ENCODE measurements around the gene CCNY. TPM values are rescaled to one million over a fixed set of nuclear protein-coding genes. Genes with fewer than 3 reads are reported as not detected.

Gene CCNY
- total RNA-seq, 1 experiment from 2014 or later = 28.4 TPM

DNA sequence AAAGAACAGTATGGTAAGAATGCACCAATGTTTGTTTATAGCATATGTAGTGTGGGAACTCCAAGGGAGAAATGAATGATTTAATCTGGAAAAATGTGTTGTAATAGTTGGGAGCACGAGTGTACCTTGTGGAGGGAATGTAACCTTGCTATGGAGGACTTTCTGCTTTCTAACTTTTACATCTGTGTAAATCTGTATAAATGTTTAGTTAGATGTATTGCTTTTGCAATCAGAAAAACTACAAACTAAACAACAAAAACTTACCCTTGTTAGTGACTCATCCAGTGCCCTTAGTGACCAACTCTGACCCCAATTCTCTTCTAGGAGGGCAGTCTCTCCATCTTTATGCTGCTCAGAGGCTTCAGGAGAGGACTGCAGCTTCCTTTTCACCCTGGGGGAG, 89.3 kb downstream of the CCNY start:
- DNase-seq (ENCODE audit: low spot score) = no peak

DNA sequence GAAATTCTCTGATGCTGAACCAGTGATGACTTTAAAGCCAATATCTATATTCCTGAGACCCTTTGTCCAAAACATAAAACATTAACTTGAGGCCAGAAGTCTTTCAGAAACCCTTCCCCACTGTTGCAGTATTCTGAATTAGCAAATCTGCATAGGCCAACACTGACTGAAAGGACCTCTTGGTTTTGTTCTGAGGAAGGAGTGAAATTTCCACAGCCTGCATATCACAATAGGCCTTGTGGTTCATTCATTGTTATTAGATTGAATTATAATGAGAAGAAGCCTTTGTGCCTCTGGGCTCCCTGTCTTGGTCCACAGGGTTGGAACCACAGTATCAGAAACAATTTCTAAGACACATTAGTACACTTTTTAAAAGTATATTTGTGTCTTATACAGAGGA, 90.3 kb downstream of the CCNY start:
- DNase-seq (ENCODE audit: low spot score) = no peak

DNA sequence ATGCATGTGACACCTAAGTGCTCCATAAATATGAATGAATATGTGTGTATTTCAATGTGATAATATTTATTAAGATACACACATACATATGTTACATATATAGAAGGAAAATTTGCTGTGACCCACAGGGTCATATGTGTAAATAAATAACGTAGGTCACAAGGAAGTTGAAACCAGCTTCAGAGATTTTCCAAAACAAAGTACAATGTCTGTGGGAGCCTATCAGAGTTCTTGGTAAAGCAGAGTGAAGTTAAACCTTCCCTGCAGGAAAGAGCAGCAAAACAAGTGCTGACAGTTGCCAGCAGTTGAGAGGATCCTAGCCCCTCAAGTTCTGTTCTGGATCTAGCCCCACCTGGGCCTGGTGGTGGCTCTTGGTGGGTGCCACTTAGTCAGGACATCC, 91.2 kb downstream of the CCNY start:
- no peak for DNase-seq (ENCODE audit: low spot score)

DNA sequence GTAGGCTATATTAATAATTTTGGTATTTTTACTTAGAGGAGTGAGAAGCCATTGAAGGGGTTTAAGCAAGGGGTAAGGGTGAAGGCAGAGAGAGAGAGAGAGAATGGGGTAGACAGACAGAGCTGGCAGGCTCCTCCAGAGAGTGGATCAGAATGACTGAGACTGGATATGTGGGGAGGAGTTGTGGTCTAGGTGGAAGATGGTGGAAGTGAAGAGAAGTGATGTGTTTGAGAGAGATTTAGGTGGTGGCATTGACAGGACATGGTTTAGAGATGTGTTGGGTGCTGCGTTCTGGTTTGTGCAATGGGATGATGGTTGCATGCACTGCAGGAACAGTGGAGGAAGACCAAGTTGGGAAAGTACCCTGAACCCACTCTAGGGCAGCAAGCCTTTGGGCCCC, 92.2 kb downstream of the CCNY start:
- no peak for DNase-seq (ENCODE audit: low spot score)

DNA sequence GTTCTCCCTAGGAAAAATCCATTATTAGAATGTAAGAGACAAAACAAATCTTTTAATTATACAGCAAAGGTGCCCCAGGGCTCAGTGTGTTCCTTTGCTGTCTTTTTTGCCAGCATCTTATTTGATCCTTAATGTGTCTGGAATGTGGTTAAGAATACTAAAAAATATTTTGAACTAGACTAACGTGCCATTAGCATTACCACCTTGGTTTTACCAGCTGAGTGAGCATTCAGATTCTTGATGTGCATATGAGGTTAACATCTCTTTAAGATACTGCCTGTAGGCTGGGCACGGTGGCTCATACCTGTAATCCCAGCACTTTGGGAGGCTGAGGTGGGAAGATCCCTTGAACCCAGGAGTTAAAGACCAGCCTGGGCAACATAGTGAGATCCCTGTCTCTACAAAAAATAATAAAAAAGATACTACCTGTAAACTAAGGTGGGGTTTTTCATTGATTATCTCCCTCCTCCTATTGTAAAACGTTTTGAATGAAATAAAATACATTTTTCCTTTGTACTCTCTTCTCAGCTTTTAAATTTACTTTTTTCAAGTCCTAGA, 96.6 kb downstream of the CCNY start:
- DNase-seq (ENCODE audit: low spot score) = no peak

DNA sequence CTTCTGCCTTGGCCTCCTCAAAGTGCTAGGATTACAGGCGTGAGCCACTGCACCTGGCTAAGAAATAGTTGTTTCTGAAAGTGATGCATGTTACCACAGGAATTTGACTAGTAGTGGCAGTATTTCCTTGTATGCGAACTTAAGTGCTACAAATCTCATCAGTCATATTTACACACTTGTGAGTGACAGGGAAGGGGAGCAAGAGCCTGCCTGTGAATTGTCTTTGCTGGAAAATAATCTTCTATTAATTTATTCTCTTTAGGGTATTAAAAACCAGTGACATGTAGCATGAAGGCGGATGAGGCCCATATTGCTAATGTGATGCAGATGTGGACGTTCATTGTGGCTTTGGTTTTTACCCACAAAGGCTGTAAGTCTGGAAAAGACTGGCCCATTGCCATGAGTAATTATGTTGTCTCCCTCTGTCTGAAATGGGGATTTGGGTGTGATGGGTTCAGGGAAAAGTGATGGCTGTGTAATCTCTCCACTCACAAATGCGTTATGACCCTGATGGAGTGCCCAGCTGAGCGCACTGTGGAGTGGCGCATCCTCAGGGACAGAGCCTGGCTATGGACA, 97.6 kb downstream of the CCNY start:
- no peak for DNase-seq (ENCODE audit: low spot score)

DNA sequence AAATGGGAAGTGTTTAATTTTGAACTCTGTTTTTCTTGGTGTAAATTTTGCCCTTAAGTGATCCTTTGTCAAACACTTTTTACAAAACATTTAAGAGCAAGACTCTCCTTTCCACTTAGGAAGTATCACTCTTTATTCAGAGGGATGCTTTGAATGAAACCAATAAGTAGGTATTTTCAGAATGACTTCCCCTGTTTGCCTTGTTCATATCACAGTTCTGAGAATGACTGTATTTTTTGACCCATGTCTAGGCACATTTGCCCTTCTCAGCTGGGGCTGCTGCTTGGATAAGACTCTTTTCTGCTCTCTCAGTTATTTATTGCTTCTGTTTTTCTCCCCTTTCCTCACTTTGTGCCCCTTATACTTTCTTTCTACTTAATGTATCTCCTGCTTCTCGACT, 98.2 kb downstream of the CCNY start:
- no peak for DNase-seq (ENCODE audit: low spot score)

DNA sequence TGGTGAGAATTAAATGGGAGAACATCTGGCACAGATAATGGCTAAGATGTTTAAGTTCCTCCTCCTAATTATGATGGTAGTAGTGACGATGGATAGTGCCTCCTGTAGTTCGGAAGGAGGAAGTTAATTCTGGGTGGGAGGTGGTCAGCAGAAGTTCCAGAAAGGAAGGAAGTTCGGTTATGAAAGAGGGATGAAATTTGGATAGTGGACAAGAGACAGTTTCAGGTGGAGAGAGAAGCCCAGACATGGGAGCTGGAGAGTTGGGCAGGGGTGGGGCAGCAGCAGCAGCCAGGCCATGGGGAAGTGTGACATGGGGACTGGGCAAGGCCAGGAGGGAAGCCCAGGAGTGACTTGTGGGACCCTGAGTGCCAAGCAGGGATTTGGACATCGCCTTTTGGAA, 99.5 kb downstream of the CCNY start:
- DNase-seq (ENCODE audit: low spot score) = no peak

DNA sequence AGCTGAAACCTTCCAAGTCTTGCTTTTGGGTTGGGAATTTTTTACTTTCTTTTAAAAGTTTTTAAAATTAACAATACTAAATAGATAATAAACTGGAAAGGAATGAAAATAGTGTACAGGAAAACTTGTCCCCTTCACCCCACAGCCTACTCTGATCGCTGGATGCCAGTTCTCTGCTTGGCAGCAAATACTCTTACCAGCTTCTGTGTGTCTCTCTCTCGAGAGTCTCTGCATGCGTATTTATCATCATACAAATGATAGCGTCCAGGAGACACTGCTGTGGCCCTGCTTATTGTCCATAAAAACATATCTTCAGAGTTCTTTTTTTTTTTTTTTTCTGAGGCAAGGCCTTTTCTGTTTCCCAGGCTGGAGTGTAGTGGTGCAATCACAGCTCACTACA, 101.5 kb downstream of the CCNY start:
- DNase-seq (ENCODE audit: low spot score) = no peak

DNA sequence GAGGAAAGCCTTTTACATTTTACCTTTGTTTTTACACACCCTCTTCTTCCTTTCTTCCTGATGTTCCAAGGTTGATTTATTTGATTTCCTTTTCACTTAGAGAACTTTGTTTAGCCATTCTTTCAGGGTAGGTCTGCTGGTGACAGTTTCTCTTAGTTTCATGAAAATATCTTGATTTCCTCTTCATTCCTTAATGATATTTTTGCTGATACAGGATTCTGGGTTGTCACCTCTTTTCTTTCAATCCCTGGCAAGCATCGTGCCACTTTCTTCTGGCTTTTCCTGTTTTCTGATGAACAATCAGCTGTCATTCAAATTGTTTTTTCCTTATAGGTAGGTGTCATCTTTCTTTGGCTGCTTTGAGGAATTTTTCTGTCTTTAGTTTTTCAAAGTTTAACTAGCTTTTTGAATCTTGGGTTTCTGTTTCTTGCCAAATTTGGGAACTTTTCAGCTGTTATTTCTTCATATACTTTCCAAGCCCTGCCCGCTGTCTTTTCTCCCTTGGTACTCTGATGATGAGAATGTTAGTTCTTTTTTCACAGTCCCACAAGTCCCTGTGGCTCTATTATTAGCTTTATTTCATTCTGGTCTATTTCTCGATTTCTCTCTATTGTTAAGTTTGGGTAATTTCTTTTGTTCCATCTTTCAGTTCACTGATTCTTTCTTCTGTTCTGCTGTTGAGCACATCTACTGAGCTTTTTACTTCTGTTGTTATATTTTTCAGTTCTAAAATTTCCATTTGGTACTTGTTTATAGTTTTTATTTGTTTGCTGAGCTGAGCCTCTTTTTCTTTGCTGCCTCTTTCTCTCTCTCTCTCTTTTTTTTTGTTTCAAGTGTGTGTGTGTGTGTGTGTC, 102.6 kb downstream of the CCNY start:
- DNase-seq (ENCODE audit: low spot score) = no peak

DNA sequence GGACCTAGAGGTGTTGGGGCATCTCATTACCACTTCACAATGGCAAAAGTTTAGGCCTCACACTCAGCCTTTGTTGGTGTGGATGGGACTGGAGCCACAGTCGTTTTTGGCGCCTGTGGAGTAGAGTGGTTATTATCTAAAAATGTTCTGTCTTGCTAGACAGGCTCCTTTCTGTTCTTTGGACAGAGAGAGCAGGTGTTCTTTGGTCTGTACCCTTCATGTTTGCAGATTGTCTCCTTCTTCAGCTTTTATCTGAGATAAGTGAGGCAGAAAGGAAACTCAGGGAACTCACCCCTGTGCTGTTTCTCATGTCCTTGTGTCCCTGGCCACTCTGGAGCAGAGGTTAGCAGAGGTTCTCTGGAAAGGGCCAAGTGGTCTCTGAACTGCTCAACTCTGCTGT, 103.7 kb downstream of the CCNY start:
- no peak for DNase-seq (ENCODE audit: low spot score)

DNA sequence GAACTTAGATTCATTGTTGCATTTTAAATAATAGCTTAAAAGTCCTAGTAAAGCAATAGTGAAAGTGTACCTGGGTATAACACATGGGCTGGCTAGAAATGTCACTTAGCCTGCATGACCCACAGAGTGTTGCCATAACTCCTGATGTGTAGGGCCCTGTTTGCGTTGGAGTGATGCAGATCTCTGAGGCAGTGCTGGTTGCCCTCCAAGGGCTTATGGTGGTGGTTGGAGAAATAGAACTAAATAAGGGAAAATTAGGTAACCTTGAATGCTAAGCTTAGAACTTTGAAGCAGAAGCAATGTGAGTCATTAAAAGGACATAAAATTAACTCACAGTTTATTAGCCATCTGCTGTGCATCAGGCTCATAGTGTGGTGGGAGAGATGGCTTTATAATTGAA, 105.7 kb downstream of the CCNY start:
- no peak for DNase-seq (ENCODE audit: low spot score)

DNA sequence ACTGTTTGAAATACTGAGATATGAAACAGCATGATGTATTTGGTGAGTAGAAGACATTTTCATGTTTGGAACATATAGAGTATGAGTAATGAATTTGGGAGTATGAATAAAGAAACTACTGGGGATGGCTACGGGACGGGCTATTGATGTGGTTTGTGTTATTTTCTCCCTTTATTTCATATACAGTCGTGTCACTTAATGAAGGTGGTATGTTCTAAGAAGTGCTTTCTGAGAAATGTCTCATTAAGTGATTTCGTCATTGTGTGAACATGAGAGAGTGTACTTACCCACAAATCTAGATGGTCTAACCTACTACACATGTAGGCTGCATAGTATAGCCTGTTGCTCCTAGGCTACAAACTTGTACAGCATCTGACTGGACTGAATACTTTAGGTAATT, 106.3 kb downstream of the CCNY start:
- DNase-seq (ENCODE audit: low spot score) = no peak

DNA sequence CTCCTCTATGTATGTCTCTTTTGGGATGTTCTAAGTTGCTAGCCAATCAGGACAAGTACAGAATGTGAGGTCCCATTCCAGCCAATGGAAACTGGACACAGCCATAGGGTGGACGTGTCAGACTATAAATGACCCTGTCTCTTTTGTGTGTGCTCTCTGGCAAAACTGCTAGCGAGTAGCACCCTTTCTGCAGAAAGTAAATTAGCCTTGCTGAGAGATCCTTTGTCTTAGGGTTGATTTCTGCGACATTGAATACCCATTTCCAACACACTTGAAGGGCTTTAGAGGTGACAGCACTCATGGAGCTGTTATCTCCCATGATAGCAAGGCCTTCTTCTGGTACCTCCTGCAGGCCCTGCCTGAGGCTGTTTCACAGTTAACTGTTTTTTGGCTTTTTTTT, 107.5 kb downstream of the CCNY start:
- DNase-seq (ENCODE audit: low spot score) = no peak

DNA sequence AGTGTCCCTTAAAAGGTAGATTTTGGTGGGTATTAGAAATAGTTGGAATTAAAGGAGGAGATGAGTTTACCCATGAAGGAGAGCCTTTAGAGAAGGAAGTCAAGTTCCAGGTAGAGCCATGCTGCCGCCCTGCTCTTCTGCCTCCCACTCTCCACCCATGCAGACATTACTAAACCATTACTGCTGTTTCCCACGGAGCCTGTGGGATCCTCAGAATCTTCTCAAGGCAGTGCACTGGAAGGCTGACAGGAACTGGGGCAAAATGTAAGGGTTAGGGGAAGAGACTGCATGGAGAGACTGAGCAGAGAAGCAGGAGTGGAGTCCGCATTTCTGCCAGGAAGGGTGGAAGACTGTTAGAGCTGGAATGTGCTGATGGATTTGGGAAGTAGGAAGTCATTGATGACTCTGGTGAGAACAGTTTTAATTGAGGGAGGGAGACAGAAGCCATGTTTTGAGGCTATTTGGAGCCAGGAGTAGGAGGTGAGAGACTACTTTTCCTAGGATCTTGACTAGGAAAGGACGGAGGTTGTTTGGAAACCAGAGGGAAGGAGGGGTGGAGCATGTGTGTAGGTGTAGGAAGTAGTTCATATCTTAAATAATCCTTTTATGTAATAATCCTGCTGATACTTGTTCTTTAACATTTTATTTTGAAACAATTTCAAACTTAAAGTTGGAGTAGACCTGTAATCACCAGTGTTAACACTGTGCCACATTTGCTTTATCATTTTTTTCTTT, 109.0 kb downstream of the CCNY start:
- DNase-seq (ENCODE audit: low spot score) = no peak

DNA sequence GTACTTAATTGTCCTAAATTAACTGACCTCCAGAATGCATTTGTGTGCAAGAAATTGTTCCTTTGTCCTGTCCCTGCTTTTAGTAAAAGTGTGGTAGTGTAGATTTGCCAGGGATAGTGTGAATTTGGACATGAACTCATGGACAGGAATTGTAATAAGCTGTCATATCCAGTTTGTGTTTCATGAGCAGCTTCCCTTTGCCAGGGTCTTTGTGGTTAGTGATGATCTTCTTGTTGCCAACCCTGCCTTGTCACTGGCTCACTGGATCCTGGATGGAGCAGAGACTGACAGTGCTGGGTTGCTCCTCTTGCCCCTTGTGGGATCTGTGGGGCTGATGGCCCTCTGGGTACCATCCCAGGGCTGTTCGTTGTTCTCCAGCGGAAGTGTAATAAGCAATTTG, 110.1 kb downstream of the CCNY start:
- DNase-seq (ENCODE audit: low spot score) = no peak

DNA sequence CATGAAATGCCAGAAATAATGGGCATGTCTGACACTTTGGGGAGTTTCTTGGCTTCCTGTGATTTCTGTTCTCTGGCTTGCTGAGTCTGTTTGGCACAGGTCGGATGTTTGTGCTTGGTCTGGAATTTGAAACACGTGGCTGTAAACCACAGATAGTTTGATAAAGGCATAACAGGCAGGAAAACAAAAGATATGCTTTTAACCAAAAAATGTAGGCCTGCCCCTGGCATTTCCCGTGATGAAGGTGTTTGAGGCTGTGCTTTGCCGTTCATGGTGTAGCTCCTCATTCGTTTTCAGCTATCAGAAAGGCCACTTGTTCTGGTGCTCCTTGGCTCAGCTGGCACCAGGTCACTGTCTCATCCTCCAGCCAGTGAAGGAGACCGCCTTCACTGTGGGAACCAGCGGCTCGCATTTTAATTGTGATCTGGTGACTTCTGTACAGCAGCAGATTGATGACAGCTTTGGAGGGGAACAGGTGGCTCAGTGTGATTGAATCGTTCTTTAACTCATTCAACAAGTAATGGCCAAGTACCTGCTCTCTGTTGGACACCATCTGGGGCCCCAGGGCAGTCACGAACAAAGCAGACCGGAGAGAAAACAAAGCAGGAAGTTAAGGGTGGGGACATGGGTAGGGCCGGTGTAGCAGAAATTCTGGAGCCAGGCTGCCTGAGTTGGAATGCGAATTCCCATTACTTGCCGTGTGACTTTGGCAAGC, 111.5 kb downstream of the CCNY start:
- peak; percentile 76 for DNase-seq (ENCODE audit: low spot score)

DNA sequence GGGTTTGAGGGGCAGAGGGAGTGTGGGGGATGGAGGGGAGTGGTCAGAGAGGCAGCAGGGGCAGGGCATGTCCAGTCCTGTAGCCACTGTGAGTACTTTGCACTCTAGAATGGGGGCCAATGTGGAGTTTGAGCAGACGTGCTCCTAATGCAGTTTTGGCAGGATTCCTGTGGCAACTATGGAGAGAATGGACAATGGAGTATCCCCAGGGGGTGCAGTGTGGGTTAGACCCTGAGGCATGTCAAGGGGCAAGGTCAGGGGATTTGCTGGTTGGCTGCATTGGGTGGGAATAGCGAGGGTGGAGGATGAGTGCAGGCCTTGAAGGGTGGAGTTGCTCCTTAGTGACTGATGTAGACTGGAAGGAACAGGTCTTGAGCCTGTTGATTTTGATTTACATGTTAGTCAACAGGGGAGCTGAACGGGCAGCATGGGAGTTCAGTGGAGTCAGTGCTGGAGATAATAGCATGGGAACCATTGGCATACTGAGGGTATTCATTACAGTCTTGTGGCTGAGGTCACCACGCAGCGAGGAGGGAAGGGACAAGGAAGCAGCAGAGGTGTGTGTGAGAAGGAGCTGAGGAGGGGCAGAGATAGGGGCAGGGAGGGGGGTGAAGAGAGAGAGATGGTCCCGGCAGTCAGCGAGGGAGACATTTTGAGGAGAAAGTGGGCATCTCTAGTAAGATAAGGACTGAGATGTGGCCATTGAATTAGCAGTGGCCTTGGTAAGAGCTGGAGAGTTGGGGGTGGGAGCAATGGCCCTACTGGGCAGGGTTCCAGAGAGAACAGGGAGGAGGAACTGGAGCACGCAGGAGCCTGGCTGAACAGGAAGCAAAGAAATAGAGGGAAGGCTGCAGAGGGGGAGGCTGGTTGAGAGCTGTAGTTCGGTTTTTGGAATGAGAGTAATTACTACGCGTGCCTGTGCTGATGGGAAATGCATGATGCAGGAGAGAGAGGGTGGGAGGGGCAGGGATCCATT, 112.7 kb downstream of the CCNY start:
- peak; percentile 36 for DNase-seq (ENCODE audit: low spot score)

DNA sequence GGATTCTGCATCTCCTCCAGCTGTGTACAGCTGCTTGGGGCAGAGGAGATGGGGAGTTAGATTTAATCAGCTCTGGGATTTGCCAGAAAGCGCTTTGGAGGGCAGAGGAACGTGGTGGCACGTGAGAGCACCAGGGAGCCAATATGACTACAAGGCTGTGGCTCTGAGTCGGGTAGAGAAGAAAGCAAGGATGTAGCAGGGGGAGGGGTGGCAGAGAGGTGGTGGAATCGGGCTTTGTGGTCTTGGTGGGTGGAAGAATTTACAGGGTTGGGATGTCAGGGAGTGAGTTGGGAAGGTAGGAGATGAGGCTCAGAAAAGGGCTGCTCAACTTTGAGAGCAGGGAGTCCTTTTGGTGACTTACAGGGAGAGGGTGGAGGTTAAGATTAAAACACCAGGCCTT, 113.6 kb downstream of the CCNY start:
- DNase-seq (ENCODE audit: low spot score) = no peak

DNA sequence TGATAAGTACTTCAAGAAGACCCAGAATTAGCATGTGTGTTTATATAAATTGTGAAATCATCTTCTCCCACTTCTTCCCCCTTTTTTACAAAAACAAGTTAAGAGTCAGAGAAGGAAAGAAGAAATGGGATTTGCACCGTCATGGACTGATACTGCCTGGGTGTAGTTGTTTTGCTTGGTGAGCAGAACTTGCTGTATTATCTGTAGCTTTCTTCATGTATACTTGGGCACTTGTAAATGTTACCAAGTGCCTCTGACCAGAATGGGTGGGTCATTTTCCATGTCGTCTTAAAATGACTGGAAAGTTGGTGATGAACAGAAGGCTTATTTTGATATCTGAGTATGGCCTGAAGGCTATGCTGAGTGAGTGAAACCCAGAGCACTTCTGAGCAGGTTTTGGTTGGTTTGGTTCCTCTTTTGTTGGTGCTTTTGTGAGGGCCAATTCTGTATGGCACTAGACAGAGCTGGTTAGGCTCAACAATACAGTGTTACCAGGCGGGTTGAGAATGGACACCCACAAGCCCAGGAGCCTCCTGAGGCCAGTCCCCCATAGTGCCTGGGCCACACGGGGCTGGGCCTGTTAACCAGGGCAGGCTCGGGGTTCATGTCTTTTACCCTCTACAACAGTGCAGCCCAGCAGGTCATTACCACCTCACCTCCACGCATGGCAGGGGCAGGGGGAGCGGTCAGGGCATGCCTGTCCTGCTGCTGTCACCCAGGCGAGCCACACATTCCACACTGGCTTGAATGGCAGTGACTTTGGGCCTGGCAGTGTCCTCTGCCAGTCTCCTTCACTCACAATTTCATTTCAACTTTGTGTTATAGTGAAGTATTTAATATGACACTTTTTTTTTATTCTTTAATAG, 115.1 kb downstream of the CCNY start:
- no peak for DNase-seq (ENCODE audit: low spot score)
